ENCODE measurements around the gene CHN2.

DNA sequence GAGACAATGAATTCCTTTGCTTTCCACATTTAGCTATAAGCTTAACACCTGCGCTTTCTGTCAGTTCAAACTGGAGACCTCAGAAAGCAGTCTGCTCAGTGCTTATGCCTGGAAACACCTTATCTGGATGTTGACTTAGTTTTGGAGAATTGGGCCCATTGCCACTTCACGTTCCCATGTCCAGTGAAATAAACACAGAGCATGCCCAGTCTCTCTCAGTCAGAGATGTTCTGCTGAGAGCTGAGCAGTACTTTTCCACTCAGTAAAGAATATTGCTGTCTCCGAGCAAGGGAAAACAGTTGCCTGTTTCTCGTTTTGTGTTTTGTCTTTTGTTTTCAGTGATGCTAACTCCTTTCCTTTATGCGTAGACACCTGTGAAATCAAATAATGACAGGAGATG is 285.9 kb downstream of the CHN2 start:
- TF ChIP-seq, protein P1, sequence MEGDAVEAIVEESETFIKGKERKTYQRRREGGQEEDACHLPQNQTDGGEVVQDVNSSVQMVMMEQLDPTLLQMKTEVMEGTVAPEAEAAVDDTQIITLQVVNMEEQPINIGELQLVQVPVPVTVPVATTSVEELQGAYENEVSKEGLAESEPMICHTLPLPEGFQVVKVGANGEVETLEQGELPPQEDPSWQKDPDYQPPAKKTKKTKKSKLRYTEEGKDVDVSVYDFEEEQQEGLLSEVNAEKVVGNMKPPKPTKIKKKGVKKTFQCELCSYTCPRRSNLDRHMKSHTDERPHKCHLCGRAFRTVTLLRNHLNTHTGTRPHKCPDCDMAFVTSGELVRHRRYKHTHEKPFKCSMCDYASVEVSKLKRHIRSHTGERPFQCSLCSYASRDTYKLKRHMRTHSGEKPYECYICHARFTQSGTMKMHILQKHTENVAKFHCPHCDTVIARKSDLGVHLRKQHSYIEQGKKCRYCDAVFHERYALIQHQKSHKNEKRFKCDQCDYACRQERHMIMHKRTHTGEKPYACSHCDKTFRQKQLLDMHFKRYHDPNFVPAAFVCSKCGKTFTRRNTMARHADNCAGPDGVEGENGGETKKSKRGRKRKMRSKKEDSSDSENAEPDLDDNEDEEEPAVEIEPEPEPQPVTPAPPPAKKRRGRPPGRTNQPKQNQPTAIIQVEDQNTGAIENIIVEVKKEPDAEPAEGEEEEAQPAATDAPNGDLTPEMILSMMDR (conservative IDR thresholded peaks at IDR 0.05), result no peak
- TF ChIP-seq EZH2 (IDR thresholded peaks at IDR 0.05; ENCODE audit: low read depth), result no peak

Data from PC-9 (cell line).